HL-60 (cell line): ENCODE measurements around the gene RGS7.
"Not testable (repeated sequence)": the region's sequence is repeated elsewhere in the genome, so short reads cannot be mapped to it uniquely, and the experiment has no call there.

Source experiments
- DNase-seq, 2 experiments: peaks; one replicate each; pipeline ENCODE4 v3.0.0-alpha.2; 2010 to 2020; ENCODE audit warnings: low read depth in 1 of 2, low spot score in 1 of 2
- H3K27ac ChIP-seq: fragments of 250-450 bp; sonication (Bioruptor Pico); replicated peaks from 2 replicates; pipeline ENCODE4 v1.5.1; 2020; ENCODE audit warnings: mild to moderate bottlenecking, moderate library complexity
- H3K27me3 ChIP-seq: fragments of 250-450 bp; sonication (Bioruptor Pico); 2 replicates; pipeline ENCODE4 v1.5.1; 2021; ENCODE audit warnings: mild to moderate bottlenecking, moderate library complexity; ENCODE audit not compliant: insufficient read depth, poor library complexity, severe bottlenecking
- H3K4me3 ChIP-seq: replicated peaks from 2 replicates; pipeline ENCODE4 v1.5.1; 2011; ENCODE audit warnings: mild to moderate bottlenecking, control low read depth, low read length; ENCODE audit not compliant: insufficient read depth
- GABPA ChIP-seq: IDR thresholded peaks from 2 replicates; pipeline ENCODE4 v1.6.1; 2012; ENCODE audit warnings: low read depth
- POLR2AphosphoS5 ChIP-seq: IDR thresholded peaks from 2 replicates; pipeline ENCODE4 v1.6.1; 2012; ENCODE audit warnings: low read depth
- REST ChIP-seq: IDR thresholded peaks from 2 replicates; pipeline ENCODE4 v1.6.1; 2012; ENCODE audit warnings: low read depth; ENCODE audit not compliant: insufficient replicate concordance
- SPI1 ChIP-seq: IDR thresholded peaks from 2 replicates; pipeline ENCODE4 v1.6.1; 2012; ENCODE audit warnings: low read depth, mild to moderate bottlenecking, borderline replicate concordance
- TF ChIP-seq, protein P1 (sequence below): IDR thresholded peaks from one replicate; pipeline ENCODE4 v1.5.1; 2011; ENCODE audit warnings: low read length, control low read depth, inconsistent platforms; ENCODE audit not compliant: insufficient read depth

Gene RGS7

GRCh38 chr1:240737766-240738265, 619.2 kb downstream of the RGS7 start:
- no peak for TF ChIP-seq REST
- no peak for TF ChIP-seq GABPA
- TF ChIP-seq, protein P1, sequence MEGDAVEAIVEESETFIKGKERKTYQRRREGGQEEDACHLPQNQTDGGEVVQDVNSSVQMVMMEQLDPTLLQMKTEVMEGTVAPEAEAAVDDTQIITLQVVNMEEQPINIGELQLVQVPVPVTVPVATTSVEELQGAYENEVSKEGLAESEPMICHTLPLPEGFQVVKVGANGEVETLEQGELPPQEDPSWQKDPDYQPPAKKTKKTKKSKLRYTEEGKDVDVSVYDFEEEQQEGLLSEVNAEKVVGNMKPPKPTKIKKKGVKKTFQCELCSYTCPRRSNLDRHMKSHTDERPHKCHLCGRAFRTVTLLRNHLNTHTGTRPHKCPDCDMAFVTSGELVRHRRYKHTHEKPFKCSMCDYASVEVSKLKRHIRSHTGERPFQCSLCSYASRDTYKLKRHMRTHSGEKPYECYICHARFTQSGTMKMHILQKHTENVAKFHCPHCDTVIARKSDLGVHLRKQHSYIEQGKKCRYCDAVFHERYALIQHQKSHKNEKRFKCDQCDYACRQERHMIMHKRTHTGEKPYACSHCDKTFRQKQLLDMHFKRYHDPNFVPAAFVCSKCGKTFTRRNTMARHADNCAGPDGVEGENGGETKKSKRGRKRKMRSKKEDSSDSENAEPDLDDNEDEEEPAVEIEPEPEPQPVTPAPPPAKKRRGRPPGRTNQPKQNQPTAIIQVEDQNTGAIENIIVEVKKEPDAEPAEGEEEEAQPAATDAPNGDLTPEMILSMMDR, result no peak
- no peak for TF ChIP-seq SPI1
- no peak for TF ChIP-seq POLR2AphosphoS5
- H3K27ac ChIP-seq, result no peak overlapping the region

DNA sequence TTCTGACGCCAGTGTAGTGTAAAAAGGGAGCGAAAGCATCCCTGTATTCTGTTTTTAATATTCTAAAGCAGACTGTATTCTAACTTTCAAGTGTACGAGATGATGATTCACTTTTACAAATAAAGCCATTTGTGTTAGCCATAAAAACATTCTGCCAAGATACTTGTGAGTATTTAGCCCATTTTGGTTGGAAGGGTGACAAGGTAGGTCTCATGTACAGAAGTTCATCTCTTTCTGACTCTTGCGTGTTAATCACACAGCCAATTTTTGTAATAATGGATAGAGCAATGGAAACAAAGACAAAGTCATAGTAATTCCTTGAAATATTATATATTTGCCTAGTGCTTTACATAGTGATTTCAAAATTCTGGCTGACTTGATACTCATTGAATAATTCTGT, 619.7 kb downstream of the RGS7 start:
- no peak overlapping the region for H3K4me3 ChIP-seq

More at GRCh38 chr1:240737766-240738265, 619.2 kb downstream of the RGS7 start:
- DNase-seq, result no peak
- Histone ChIP-seq H3K27me3 (no peaks in the 10 kb centered on the region), H3K4me3 (no peak overlapping the region)

DNA sequence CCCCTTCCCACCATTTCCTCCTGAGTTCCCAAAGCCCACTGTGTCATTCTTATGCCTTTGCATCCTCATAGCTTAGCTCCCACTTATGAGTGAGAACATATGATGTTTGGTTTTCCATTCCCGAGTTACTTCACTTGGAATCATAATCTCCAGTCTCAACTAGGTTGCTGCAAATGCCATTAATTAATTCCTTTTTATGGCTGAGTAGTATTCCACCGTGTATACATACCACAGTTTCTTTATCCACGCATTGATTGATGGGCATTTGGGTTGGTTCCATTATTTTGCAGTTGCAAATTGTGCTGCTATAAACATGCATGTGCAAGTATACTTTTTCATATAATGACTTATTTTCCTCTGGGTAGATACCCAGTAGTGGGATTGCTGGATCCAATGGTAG, 622.3 kb downstream of the RGS7 start:
- not testable (repeated sequence) for H3K27ac ChIP-seq, H3K4me3 ChIP-seq, DNase-seq, H3K27me3 ChIP-seq

More for the DNA sequence above, 619.7 kb downstream of the RGS7 start:
- H3K27me3 ChIP-seq, result no peaks in the 10 kb centered on the region
- TF ChIP-seq, protein P1, result no peak
- TF ChIP-seq REST, result no peak
- TF ChIP-seq POLR2AphosphoS5, result no peak
- TF ChIP-seq GABPA, result no peak
- TF ChIP-seq SPI1, result no peak
- DNase-seq, result no peak
- no peak overlapping the region for H3K27ac ChIP-seq

DNA sequence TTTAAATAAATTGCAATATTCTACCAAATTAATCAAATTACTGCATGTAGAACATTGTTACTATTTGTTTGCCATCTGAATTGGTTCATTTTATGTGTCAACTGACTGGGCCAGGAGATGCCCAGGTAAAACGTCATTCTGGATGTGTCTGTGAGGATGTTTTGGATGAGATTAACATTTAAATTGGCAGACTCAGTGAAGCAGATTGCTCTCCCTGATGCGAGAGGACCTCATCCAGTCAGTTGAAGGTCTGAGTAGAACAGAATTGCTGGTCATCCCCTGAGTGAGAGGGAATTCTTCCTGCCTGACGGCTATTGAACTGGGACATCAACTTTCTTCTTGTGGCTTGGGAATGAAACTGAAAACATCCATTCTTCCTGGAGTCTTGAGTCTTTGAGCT, 623.0 kb downstream of the RGS7 start:
- no peak for DNase-seq
- H3K27ac ChIP-seq, result no peak overlapping the region
- TF ChIP-seq REST (no peak), SPI1 (no peak), POLR2AphosphoS5 (no peak), GABPA (no peak)
- TF ChIP-seq, protein P1, result no peak

More for the DNA sequence above, 623.0 kb downstream of the RGS7 start:
- Histone ChIP-seq H3K4me3 (no peak overlapping the region), H3K27me3 (no peaks in the 10 kb centered on the region)
